Stimulated activated naive CD8-positive, alpha-beta T cell treated with anti-CD3 and anti-CD28 coated beads, Interleukin-15, amount 100 ng/mL, for 72 hours (primary cell): ENCODE measurements around the gene PTPRN2.
A peak's percentile ranks its signal among the peaks of the same experiment; 100 is the strongest.

Experiments used
- ATAC-seq: fragments of 150-1000 bp; cut with Tn5 transposase; 2 replicates; pipeline ENCODE4 v1.10.0; 2021; ENCODE audit warnings: mild to moderate bottlenecking, moderate library complexity
- DNase-seq, 2 donors: peaks; one replicate each; pipeline ENCODE4 v3.0.0; 2021 to 2022
- H3K27ac Mint-ChIP-seq, 2 donors: one replicate each; pipeline ENCODE4 v1.8.0; 2022; ENCODE audit warnings: mild to moderate bottlenecking in 2 of 2, mixed read lengths in 2 of 2, moderate library complexity in 2 of 2
- H3K27me3 Mint-ChIP-seq: one replicate; pipeline ENCODE4 v1.8.0; 2022; ENCODE audit warnings: mixed read lengths
- H3K4me1 Mint-ChIP-seq: one replicate; pipeline ENCODE4 v1.8.0; 2022; ENCODE audit warnings: mild to moderate bottlenecking, mixed read lengths
- H3K4me3 Mint-ChIP-seq, 2 donors: one replicate each; pipeline ENCODE4 v1.8.0; 2022; ENCODE audit warnings: mild to moderate bottlenecking in 2 of 2, mixed read lengths in 2 of 2, moderate library complexity in 1 of 2
- H3K9me3 Mint-ChIP-seq, 2 donors: one replicate each; pipeline ENCODE4 v1.8.0; 2022; ENCODE audit warnings: mixed read lengths in 2 of 2

The PTPRN2 gene

DNA sequence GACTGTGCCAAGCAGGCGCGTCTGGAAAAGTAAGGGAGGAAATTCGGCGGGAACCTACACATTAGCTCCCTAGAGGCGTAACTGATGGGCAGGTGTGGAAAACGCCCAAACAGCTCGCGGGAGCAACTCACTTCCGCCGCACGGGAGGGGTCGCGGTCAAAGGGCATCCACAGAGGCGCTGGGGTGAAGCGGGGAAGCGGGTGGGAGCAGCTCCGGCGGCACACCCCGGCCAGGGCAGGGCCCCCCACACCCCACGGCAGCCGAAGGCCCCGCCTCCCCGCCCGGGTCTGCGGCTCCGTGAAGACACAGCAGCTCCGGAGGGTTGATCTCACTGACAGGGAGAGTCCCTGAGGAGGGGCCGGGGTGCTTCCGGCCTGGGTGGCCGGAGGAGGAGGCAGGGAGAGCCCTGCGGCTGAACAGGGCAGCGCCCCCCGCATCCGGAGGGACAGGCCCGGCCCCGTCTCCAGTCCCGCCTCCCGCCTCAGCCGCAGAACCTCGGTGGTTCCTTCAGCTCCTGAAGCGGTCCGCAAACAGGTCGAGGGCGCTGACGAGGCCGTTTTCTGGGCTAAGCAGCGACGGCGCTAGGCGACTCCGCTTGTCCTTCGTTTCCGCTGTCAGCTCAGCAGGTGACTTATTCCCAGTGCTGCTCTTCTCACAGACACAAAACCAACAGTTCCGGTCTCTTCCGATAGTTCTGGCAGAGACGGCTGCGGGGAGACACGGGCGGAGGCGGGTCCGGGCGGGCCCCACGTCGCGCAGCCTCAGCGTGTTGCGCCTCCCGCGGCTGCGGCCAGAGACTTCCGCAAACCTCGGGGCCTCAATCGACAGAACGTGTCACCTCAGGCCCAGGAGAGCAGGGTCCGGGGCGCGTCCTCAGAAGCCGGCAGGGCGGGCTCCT, 974.7 kb downstream of the PTPRN2 start:
- peaks cover 37% of the 10 kb centered on the region for H3K4me1 Mint-ChIP-seq
- peak; percentile 73 to 79 for DNase-seq
- peak overlapping the region in 1 of 2 donors; percentile 64 for H3K27ac Mint-ChIP-seq
- peak overlapping the region; percentile 91 to 94 for H3K4me3 Mint-ChIP-seq
- peaks cover 9% of the 10 kb centered on the region for H3K27me3 Mint-ChIP-seq
- ATAC-seq, result peak; percentile 83
- H3K9me3 Mint-ChIP-seq, result no peaks in the 10 kb centered on the region

DNA sequence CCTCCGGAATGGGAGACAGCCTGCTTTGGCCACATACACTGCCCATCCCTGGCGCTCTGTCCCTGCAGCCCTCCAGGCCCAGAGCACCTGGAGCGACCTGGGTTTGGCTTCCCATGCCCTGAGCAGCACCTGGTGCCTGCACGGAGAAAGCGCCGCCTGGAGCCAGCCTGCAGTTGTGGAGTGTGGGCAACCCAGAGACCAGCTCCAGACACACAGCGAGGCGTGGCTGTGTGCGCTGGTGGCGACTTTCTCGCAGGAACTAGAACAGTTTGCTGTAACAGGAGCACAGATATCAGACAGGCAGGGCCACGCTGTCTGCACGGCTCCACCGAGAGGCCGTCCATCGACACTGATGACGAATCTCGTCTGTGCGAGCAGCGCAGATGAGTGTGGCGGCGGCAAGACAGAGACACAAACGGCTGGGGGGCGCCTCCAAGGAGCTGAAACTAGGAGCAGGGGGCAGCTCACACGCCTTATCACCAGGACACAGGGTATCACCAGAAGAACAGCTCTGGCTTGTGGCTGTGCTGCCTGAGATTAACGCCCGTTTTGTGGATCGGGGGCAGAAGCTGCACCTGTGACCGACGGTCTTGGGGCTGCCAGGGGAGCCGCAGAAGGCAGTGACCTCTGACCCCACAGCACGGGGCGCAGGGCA, 975.5 kb downstream of the PTPRN2 start:
- H3K4me1 Mint-ChIP-seq, result peaks cover 37% of the 10 kb centered on the region
- H3K27ac Mint-ChIP-seq, result peak overlapping the region; percentile 6 to 31
- peaks cover 9% of the 10 kb centered on the region for H3K27me3 Mint-ChIP-seq
- no peaks in the 10 kb centered on the region for H3K9me3 Mint-ChIP-seq
- peak overlapping the region; percentile 91 to 94 for H3K4me3 Mint-ChIP-seq
- DNase-seq (no peak), ATAC-seq (no peak)

DNA sequence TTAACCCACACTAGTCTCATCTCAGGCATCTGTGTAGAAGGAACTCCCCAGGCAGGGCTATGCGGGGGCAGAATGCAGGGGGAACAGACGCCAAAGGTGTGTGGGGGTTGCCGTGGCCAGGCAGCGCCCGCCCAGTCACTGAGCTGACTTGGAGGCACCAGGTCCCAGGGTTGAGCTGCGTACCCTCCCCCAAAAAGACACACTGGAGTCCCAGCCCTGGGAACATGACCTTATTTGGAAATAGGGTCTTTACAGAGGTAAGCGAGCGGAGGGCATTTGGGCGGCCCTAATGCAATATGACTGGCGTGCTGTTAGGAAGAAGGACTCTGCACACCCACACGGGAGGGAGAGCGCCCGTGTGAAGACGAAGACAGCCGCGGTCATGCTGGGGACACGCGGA, 976.3 kb downstream of the PTPRN2 start:
- DNase-seq, result no peak
- H3K4me3 Mint-ChIP-seq, result peak overlapping the region; percentile 60 to 73
- no peaks in the 10 kb centered on the region for H3K9me3 Mint-ChIP-seq
- no peak overlapping the region for H3K27ac Mint-ChIP-seq
- peaks cover 37% of the 10 kb centered on the region for H3K4me1 Mint-ChIP-seq
- no peak for ATAC-seq
- peaks cover 9% of the 10 kb centered on the region for H3K27me3 Mint-ChIP-seq

DNA sequence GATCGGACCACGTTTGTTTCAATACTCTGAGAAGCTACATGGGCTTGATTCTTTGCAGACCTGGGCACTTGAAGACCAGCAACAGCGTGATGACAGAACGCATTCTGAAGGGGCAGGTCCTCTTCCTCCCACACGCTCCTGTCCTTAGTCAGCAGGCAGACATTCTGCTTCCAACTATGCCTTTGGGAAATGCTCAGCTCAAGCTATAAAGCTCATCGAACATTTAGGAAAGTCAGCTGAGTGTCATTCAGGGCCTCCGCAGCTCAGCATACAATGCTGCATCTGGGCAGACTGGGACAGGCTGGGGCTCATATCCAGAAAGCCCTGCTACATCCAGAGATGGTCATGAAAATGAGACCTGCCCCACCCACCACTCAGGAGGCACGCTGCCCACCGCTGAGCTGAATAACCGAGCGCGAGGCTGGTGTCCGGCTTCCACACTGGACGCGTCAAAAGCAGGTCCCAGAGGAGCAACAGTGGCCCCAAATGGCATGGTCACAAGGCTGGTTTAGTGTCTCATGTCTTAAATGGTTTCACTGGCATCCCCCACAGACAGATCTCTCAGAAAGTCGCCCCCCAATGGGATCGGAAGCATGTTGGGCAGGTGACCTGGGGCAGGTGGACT, 976.8 kb downstream of the PTPRN2 start:
- ATAC-seq (no peak), DNase-seq (no peak)
- Mint-ChIP-seq H3K9me3 (no peaks in the 10 kb centered on the region), H3K27ac (no peak overlapping the region), H3K4me1 (peaks cover 36% of the 10 kb centered on the region), H3K4me3 (peak overlapping the region in 1 of 2 donors; percentile 60), H3K27me3 (peaks cover 9% of the 10 kb centered on the region)

DNA sequence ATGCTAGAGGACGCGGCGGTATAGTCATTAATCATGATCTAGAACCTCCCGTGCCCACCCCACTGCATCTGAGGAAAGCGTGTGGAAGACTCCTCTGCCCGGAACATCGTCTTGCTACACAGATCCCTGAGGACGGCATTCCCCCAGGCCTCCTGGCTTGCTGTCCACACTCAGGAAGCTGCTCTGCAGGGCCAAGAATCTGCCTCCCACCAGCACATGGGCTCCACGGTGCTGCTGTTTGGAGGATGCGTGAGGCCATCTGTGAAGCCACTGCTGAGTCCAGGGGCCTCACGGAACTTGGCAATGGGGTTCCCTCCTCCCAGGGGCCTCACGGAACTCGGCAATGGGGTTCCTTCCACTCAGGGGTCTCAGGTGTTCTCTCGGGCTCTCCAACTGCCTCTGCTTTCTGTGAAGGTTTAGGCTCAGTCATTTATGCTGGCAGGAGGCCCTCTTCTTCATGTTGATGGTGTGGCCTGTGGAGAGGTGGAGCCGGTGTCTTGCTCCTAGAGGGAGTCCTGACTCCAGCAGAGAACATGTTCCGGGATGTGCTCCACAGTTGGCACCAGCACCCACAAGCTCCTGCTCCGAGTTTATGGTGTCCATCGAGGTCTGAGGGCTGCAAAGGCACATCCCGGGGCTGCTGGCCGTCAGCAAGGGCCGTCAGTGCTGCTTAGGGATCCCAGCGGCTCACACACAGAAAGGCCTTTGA, 977.5 kb downstream of the PTPRN2 start:
- ATAC-seq (no peak), DNase-seq (no peak)
- H3K4me3 Mint-ChIP-seq, result no peak overlapping the region
- peaks cover 29% of the 10 kb centered on the region for H3K4me1 Mint-ChIP-seq
- peaks cover 9% of the 10 kb centered on the region for H3K27me3 Mint-ChIP-seq
- H3K9me3 Mint-ChIP-seq, result no peaks in the 10 kb centered on the region
- no peak overlapping the region for H3K27ac Mint-ChIP-seq

DNA sequence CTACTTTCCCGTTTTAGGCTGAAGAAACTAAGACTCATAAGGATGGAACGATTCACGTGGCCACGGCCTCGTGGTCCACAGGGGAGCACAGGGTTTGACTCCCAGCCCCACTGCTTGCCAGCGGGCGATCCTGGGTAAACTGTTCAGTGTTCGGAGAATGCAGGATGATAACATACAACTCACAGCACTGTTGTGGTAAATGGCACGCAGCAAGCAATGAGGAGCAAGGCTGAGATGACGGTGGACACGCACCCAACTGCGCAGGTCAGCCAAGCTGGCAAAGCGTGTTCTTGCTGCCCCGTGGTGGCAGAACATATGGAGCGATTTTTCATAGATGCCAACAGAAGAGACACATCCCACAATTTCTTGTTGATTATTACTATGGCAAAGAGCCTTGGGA, 978.1 kb downstream of the PTPRN2 start:
- Mint-ChIP-seq H3K4me3 (no peak overlapping the region), H3K27me3 (peaks cover 9% of the 10 kb centered on the region), H3K4me1 (peaks cover 27% of the 10 kb centered on the region), H3K27ac (no peak overlapping the region), H3K9me3 (no peaks in the 10 kb centered on the region)
- ATAC-seq (no peak), DNase-seq (no peak)

DNA sequence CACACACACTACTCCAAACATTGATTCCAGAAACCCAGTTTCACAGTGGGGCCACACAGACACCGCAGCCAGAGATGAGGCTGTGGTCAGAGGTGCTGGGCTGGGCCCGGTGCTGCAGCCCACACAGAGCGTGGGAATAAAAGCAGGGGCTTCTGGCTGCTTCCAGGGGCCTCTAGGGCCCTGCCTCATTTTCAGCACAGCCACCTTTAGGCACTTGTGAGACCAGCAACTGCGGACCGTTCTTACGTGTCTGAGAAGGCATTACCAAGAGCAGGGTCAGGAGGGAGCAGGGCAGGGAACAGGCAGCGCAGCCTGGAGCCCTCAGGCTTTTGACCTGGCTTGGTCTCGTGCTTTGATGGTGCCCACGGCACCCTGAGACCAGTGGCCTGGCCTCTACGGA, 980.4 kb downstream of the PTPRN2 start:
- no peak for ATAC-seq
- Mint-ChIP-seq H3K9me3 (no peaks in the 10 kb centered on the region), H3K4me1 (peaks cover 11% of the 10 kb centered on the region), H3K4me3 (no peak overlapping the region), H3K27ac (no peak overlapping the region), H3K27me3 (no peaks in the 10 kb centered on the region)
- DNase-seq, result no peak

DNA sequence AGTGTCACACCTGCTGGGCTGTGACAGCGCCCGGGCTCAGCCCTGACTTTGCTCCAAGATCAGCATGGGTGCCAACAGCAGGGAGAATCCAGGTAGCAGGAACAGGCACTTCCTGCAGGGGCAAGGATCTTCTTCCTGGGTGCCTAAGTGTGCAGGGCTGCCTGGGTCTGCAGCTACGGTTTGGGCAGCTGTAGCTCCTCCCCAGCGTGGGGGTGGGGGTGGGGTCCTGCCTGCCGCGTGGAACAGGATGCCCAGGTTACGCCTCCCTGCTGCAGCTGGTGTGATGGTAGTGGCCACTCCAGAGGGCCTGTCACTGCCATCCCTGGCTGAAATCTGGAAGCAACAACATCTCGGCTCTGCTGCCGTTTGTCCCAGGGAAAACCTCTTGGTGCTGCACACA, 981.5 kb downstream of the PTPRN2 start:
- DNase-seq (no peak), ATAC-seq (no peak)
- peaks cover 1% of the 10 kb centered on the region for H3K4me1 Mint-ChIP-seq
- no peak overlapping the region for H3K27ac Mint-ChIP-seq
- H3K27me3 Mint-ChIP-seq, result no peaks in the 10 kb centered on the region
- no peak overlapping the region for H3K4me3 Mint-ChIP-seq
- no peaks in the 10 kb centered on the region for H3K9me3 Mint-ChIP-seq

DNA sequence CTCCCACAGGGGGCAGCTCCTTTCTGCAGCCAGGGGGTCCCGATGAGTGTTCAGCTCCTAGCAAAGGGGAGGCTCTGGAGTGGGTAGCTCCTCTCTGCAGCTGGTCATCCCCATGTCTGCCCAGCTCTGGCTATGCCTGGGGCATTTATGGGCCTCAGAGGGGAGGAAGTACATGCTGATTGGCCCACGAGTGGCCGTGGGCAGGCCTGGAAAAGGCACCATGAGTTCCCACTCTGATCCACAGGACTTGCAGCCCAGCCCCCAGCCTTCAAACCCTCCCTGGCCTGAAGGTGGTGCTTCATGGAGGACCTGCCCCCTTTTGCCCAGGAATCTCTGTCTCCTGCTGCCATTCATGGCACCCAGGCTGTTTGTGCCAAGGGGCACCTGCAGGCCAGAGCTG, 982.0 kb downstream of the PTPRN2 start:
- Mint-ChIP-seq H3K4me3 (no peak overlapping the region), H3K9me3 (no peaks in the 10 kb centered on the region), H3K27ac (no peak overlapping the region), H3K4me1 (no peaks in the 10 kb centered on the region), H3K27me3 (no peaks in the 10 kb centered on the region)
- no peak for DNase-seq
- no peak for ATAC-seq

DNA sequence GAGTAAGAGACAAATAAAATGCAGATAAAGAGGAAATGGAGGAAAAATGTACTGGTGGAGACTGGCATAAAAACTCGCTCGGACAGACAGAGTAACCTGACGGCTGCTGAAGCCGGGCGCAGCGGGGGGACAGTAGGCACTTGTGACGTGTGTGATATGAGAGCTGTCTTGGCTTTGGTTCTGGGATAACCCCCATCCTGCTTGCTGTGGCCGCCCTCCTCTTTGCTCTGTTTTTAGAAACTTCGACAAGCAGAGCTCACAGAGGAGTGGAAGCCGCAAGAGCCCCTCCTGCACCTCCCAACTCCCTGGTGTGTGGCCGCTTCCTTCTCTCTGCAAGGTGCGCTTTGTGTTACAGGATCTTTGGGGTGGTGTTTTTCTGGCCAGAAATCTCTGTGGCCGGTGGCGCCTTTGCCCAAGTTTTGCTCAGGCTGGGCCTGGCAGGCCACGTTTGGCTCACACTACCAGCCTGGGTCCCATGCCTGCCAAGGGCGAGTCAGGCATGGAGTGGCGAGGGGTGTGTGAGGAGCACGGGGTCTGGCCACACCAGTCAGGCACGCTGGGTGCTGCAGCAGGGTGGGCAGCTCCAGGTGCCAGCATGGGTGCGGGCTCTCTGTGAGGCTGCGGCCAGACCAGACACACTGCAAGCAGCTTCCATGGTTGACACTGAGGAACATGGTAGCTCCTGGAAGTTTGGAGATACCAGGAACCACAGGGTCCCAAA, 982.8 kb downstream of the PTPRN2 start:
- Mint-ChIP-seq H3K9me3 (no peaks in the 10 kb centered on the region), H3K27ac (no peak overlapping the region), H3K4me3 (no peak overlapping the region), H3K27me3 (no peaks in the 10 kb centered on the region), H3K4me1 (no peaks in the 10 kb centered on the region)
- ATAC-seq (no peak), DNase-seq (no peak)

DNA sequence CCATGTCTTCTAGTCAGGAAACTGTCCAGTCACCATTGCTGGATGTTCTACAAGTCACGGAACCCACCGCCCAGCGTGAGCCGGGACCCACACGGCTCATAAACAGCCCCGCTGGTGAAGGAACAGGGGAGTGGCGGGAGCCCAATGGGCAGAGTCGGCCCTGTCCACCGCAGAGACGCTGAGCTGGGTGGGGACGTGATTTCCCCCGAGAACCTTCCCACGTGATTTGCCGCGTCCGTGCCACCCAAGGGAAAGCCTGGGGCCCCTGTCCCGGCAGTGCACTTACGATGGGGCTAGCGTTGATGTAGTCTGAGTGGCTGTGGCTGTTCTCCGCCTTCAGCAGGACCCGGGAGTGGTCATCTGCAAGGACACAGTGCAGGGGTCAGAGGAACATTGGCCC, 983.9 kb downstream of the PTPRN2 start:
- Mint-ChIP-seq H3K4me3 (no peak overlapping the region), H3K27me3 (no peaks in the 10 kb centered on the region)

DNA sequence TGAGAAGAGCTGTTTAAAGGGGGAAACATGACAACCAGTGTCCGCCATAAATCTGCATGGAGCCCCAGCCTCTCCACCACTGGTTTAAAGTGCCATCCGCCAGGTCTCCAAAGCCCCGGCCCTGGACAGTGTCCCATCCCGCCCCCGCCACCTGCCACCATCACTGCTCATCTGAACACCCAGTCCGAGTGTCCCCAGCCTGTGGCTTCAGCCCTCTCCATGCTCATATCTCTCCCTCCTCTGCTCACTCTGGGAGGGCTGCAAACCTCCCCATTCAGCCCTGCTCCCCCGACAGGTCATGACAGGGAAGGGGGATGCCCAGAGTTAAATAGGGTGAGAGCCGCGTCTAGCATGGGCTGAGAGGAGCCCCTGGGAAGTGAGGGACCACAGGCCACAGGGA, 984.6 kb downstream of the PTPRN2 start:
- no peaks in the 10 kb centered on the region for H3K9me3 Mint-ChIP-seq
- H3K4me3 Mint-ChIP-seq, result no peak overlapping the region
- no peak for ATAC-seq
- no peak overlapping the region for H3K27ac Mint-ChIP-seq
- DNase-seq, result no peak
- H3K27me3 Mint-ChIP-seq, result no peaks in the 10 kb centered on the region
- no peaks in the 10 kb centered on the region for H3K4me1 Mint-ChIP-seq

More for the DNA sequence above, 983.9 kb downstream of the PTPRN2 start:
- no peak for DNase-seq
- peak; percentile 18 for ATAC-seq
- H3K9me3 Mint-ChIP-seq, result no peaks in the 10 kb centered on the region
- H3K27ac Mint-ChIP-seq, result no peak overlapping the region
- no peaks in the 10 kb centered on the region for H3K4me1 Mint-ChIP-seq

DNA sequence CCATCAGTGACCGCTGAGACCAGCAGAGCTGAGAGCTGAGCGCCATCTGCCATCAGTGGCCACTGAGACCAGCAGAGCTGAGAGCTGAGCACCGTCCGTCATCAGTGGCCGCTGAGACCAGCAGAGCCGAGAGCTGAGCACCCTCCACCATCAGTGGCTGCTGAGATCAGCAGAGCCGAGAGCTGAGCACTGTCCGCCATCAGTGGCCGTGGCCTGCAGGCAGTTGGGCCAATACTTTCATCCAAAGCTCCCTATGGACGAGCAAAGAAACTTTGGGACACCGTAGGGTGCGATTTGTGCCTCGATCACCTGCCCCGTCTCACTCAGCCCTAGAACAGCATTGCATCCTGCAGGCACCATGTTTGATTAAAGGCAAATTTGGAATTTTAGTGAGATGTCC, 985.0 kb downstream of the PTPRN2 start:
- DNase-seq, result no peak
- no peaks in the 10 kb centered on the region for H3K27me3 Mint-ChIP-seq
- H3K9me3 Mint-ChIP-seq, result no peaks in the 10 kb centered on the region
- no peak overlapping the region for H3K4me3 Mint-ChIP-seq
- no peak for ATAC-seq
- peaks cover 3% of the 10 kb centered on the region for H3K4me1 Mint-ChIP-seq
- no peak overlapping the region for H3K27ac Mint-ChIP-seq

DNA sequence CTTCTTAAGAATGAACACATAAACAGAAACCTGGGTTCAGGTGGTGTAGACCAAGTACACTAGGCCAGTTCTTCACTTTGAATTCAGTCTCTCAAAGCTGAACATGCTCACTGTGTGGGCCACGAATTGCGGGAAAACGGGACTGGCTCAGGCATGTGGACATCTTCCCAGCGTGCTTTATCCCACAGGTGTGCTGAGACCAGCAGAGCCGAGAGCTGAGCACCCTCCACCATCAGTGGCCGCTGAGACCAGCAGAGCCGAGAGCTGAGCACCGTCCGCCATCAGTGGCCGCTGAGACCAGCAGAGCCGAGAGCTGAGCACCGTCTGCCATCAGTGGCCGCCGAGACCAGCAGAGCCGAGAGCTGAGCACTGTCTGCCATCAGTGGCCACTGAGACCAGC, 985.5 kb downstream of the PTPRN2 start:
- Mint-ChIP-seq H3K4me3 (no peak overlapping the region), H3K4me1 (peaks cover 8% of the 10 kb centered on the region)

DNA sequence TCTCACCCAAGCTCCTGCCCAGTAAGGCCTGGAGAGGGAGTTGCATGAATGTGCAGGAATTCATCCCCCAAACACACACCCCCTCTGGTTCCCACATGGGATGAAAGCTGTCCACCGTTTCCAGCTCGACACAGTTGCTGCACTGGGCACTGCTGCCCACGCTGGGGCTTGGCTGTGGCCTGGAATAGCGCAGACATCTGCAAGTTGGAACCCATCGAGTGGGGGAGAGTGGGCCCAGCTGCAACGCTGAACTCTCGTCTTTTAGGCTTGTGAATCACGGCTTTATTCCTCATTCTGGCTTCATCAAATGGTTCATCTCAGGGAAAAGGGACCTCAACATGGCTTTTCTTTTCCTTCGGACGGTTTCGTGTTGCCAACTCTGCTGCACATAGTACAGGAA, 986.1 kb downstream of the PTPRN2 start:
- ATAC-seq, result no peak
- Mint-ChIP-seq H3K27ac (no peak overlapping the region), H3K4me3 (no peak overlapping the region), H3K9me3 (no peaks in the 10 kb centered on the region), H3K4me1 (peaks cover 8% of the 10 kb centered on the region), H3K27me3 (no peaks in the 10 kb centered on the region)
- no peak for DNase-seq

More for the DNA sequence above, 985.5 kb downstream of the PTPRN2 start:
- ATAC-seq (no peak), DNase-seq (no peak)
- H3K9me3 Mint-ChIP-seq, result no peaks in the 10 kb centered on the region
- no peaks in the 10 kb centered on the region for H3K27me3 Mint-ChIP-seq
- no peak overlapping the region for H3K27ac Mint-ChIP-seq
